ENCODE data around the gene ALDH3A2.
"Not testable (repeated sequence)": the region's sequence is repeated elsewhere in the genome, so short reads cannot be mapped to it uniquely, and the experiment has no call there.

The ALDH3A2 gene

DNA sequence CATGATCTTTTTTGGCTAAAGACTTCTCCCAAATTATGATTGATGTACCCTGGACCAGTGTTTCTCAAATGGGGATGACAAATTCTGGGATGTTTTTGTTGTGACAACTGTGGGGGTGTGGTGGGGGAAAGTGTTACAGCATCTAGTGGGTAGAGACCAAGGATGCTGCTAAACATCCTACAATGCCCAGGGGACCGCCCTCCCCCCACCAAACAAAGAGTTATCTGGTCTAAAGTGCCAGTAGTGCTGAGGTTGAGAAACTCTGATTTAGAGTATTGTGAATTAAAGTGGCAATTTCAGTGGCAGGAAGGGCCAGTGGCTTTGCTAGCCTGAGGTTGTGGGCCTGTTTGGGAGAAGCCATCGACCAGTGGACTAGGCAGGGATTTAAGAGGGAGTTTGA is 34.6 kb downstream of the ALDH3A2 start:
- DNase-seq: no peak

DNA sequence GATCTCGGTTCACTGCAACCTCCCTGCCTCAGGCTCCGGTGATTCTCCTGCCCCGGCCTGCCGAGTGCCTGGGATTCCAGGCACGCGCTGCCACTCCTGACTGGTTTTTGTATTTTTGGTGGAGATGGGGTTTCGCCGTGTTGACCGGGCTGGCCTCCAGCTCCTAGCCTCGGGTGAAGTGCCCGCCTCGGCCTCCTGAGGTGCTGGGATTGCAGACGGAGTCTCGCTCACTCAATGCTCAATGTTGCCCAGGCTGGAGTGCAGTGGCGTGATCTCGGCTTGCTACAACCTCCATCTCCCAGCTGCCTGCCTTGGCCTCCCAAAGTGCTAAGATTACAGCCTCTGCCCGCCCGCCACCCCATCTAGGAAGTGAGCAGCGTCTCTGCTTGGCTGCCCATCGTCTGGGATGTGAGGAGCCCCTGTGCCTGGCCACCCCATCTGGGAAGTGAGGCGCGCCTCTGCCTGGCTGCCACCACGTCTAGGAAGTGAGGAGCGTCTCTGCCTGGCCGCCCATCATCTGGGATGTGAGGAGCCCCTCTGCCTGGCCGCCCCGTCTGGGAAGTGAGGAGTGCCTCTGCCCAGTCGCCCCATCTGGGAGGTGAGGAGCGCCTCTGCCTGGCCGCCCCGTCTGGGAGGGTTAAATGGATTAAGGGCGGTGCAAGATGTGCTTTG is 36.5 kb downstream of the ALDH3A2 start:
- not testable (repeated sequence) for DNase-seq

DNA sequence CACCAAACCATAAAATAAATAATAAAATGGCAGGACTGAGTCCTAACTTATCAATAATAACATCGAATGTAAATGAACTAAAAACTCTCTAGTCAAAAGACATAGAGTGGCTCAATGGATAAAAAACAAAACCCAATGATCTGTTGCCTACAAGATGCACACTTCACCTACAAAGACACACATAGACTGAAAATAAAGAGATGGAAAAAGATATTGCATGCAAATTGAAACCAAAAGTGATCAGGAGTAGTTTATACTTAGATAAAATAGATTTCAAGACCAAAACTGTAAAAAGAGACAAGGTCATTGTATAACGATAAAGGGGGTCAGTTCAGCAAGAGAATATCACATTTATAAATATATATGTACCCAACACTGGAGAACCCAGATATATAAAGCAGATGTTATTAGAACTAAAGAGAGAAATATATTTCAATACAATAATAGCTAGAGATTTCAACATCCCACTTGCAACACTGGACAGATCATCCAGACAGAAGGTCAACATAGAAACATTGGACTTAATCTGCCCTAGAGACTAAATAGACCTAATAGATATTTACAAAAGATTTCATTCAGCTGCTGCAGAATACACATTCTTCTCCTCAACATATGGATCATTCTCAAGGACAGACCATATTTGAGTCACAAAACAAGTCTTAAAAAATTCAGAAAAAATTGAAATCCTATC is 38.0 kb downstream of the ALDH3A2 start:
- no peak for DNase-seq

DNA sequence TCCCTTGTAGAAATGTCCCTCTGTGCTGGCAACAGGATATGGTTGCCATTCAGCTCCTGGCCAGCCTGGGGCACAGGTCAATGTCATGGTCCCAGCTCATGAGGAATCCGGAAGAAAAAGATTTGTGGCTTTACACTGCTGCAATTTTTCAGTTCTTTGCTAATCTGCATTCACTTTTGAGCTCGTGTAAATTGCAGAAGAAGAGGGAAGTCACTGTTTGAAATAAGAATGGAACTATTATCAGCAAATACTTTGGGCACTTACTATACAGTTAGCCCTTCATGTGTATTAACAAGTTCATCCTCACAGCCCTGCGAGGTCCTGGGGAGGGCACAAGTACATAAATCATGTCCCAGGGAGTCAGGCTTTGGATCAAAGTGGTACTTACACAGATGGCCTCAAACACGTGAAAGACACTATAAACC is 53.7 kb downstream of the ALDH3A2 start:
- DNase-seq: no peak

DNA sequence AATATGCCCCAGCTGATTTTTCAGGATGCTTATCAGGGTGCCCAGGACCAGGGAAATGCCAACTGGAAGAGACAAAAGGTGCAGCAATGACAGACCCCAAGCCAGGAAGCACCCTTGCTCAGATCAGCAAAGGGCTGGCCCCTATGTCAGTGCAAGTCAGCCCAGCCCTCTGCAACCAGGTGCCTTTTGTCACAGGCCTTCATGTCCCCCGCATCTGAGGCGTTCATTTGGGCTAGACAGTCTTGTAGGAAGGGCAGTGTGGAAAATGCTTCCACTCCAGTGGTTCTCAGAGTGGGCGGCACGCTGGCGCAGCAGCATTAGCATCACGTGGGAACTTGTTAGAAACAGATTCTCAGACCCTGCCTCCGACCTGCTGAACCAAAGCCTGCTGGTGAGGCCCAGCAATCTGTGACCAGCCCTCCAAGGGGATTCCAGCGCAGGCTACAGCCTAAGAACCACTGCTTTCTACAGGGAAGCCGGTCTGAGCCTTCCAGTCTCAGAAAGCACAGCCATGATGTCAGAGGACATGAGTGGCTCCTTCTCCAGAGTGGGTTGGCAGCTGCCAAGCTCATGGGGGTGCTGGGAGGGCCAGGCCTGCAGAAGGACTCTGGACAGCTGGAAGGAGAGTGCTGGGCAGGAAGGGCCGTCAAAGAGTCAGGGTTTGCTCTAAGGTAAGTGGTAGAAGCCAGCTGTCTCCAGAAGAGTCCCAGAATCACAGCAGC is 54.7 kb downstream of the ALDH3A2 start:
- no peak for DNase-seq

DNA sequence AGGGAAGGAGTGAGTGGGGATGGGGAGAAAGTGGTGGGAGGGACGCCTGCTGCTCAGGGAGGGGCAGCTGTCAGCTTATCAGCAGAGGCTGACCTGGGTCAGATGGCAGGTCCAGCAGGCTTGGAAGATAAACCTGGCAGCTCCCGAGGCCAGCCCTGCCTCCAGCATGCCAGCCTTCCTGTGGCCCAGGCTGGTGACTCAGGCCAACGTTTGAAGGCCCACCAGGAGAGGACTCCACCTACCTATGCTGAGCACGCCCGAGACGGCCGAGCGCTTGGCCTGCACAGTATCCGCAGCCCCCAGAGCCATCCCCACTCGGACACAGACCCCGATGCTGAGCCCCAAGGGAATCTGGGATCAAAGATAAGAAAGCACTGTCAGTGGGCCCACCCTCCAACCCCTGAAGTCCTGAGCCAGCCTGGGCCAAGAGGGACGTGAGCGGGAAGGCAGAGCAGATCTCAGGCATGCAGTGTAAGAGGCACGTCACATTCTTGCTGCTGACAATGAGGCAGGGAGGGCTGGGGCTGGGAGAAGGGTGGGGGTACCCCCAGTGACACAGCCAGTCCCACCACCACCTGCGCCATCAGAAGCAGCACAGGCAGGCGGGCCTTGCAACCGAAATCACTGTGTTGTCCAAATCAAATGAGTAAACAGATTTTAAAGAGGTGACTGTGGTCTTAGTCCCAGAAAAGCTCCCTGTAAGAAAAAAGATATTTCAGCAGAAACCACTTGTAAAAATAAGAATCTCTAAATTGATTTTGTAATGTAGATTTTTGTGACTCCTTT is 55.5 kb downstream of the ALDH3A2 start:
- DNase-seq: no peak

DNA sequence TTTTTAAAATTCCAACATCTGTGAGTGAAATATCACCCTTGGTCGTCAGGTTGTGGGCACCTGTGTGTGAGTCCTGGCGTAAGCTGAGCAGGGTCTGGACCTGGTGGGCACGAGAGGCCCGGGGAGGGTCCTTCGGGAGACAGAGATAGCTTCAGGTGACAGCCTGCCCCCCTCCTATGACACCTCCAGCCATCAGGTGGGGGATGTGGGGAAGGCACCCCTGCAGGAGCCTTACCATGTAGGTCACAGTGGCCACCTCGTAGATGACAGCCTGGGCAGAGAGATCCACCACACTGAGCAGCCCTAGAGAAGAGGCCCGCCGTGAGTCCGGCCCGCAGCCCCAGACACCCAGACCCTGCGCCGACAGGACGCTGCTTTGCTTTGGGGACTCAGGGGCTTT is 56.6 kb downstream of the ALDH3A2 start:
- DNase-seq: no peak

DNA sequence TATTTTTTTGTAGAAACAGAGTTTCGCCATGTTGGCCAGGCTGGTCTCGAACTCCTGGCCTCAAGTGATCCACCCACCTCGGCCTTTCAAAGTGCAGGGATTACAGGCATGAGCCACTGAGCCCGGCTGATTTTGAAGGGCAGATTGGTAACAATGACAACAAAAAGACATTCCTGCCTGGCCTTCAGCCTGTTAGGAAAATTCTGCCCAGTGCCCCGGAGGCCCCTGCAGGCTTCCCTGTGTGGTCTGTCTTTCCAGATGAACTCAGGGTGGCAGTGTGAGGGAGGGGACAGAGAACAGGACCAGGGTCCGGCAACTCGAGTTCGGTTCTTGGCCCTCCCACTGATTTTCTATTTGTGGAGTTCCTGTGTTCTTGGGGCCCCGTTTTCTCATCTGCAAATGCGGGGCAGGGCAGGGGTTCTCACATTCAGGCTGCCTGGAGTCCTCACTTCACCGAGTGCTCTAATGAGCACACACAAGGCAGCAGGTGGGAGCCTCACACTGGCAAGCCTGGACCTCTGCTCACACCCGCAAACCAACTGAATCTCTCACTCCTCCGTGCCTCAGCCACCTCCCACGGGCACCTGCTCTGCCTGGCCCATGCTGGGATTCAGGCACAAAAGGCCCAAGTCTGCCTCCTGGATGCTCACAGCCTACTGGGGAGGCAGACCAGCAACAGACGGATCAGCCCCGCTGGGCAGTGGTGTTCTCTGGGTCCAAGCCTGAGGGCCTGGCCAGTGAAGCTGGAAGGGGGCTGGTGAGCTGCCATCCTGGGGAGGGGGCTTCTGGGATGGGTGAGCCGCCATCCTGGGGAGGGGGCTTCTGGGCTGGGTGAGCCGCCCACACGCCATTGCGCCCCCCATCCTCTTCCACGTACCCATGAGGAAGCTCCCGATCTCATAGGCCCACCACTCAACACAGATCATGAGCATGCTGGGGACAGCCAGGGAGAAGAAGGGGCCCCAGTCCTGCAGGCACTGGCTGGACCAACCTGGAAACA is 57.5 kb downstream of the ALDH3A2 start:
- no peak for DNase-seq

DNA sequence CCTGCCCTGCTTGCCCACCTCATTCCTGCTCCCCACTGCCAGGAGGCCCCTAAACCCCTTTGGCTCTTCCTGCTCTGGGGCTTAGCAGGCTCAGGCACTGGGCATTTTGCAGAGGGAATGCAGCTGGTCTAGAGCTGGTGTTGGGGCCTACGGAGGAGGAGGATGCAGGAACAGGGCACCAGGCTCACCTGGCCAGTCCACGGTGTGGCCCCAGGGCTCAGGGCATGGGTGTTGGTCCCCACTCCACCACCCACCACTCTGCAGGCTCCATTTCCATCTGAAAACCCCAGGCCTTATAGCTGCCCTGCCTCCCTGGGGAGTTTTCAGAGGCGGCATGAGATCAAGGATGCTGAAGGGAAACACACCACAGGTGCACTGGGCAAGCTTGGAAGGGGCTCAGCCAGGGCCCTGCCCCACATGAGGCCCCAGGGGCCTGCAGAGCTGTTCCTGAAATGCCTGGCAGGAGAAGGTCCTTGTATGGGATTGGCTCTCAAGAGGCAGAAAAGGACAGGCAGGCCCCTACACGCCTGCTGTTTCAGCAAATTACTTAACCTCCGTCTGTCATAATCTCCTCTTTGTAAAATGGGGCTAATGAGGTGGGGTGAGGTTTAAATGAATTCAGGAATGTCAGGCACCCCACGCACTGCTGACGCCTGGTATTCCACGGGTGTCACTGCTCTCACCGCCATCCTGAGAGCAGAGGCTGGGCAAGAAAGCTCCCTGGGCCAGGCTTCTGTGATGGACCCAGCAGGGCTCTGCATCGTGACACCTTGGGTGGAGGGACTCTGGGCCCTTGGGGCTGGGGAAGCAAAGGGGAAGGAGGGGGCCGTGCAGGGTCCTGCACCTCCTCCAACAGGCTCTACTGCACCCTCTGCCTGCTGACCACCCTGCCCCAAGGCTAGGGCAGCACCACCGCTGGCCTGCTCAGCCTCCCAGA is 58.5 kb downstream of the ALDH3A2 start:
- no peak for DNase-seq

DNA sequence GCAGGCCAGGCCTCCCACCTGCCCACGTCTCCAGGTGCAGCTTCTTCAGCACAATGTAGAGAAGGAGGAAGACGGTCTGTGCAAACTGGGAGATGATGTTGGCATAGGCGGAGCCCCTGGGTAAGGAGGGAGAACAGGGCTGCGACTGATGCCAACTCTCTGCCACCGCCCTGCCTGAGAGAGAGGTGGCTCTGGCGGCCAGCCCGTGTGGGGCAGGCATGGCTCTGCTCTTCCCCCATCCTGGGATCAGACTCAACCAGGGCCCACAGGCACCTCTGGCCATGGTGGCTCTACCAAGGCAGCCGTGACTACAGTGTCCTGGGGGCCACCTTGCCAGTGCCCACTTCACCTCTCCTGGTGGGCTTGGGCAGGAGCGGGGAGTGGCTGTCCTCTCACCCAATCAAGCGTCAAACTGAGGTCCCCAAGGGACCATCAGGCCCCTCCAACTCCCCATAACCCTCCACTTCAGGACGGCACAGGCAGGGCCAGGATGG is 59.2 kb downstream of the ALDH3A2 start:
- DNase-seq: no peak

DNA sequence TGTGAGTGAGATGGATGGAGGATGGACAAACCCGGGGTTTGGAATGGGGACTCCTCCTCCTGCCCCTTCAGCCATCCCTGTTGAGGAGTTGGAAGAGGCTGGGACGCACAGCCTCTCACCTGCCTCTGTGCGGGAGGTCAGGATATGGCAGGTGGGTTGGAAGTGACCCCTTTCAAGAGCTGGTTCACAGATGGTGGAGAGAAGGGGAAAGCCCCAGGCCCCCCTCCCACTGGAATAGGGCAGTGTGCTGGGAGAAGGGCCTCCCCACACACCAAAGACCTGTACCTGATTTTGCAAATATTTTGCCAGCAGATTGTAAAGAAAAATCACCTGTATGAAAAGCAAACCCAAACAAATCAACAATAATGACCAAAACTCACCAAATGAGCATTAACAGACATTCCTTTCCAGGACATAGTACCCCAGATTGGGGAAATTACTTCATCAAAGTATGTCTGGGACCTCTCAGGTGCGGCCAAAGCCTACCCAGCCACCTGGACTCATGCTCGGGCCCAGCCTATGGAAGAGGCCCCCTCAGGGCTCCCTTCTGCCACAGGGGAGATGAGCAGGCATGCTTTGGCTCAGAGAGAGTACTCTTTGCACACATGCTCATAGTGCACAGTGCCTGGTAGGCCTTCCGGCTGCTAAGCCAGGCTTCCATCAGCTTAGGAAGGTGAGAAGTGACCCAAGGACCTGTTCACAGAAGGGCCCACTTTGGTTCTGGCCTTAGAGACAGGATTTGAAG is 60.1 kb downstream of the ALDH3A2 start:
- DNase-seq: no peak

DNA sequence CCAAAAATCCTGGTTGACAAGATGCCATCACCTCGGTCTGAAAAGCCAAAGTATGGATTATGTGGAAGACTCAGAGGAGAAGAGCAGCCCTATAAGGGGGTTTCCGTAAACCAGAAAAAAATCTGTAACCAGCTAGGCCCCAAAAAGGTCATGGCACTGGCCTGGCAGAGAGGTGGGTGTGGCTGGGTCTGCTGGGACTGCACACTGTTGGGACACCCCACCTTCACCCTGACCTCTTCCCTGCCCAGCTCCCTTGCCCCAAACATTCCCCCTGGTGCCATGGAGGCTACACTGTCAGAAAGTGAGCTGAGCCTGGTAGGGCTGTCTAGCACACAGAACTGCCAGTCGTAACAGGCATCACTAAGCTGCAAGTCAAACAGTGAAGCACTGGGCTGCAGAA is 61.3 kb downstream of the ALDH3A2 start:
- no peak for DNase-seq

DNA sequence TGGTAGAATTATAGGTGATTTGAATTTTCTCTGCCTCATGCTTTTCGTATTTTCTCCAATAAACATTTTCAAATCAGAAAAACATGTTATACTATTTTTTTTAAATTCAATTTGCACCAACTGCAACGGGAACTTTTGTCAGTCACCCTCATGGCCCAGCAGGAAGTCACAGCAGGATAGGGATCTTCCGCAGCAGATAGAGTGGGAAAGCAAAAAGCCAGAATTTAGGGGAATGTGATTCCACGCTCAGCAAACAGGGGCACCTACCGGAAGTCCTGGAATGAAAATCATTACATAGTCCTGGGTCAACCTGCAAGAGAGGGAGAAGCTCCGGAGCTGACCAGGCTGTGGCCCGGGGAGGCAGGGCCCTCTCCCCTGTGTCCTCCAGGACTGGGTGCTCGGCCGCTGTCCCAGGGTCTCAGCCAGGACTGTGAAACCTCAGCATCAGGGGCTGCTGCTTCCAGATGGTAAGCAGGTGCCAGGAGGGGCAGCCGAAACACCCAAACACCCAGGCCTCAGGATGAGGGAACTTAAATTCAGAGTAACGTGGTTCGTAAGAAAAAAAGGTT is 64.0 kb downstream of the ALDH3A2 start:
- DNase-seq: no peak

DNA sequence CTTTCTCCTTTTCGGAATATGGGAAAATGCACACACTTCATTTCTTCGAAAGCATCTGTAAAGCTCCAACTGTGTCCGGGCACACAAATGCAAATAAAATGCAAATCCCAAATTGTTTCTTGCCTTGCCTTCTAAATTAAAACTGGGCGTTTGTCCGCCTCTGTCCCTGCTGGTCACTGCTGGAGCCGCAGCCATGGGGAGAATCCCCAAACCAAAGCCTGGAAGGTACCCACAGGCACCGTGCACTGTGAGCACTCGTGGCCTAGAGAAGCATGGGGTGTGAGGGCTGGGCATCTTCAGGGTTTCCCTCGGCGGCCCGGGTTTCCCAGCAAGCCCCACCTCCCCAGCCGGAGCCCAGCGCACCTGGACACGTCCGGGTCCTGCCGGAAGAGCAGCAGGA is 64.9 kb downstream of the ALDH3A2 start:
- DNase-seq: no peak

DNA sequence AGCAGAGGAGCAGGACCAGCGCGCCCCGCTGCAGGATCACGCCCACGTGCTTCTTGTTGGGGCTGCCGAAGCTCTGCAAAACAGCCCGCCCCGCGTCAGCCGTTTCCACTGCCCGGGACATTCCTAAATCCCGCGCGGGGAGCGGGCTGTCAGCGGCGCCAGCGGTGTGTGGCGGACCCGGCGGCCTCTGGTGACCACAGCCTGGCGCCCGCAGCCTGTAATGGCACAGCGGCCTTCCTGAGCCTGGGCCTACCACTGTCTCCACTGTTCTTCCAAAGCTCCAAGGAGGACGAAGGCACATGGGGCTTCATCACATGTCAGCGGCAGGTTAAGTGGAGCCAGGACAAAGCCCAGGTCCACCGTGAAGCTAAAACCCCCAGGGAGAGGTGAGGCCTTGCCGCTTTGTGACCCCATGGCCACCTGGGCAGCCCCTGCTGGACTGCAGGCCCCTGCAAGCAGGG is 65.4 kb downstream of the ALDH3A2 start:
- DNase-seq: no peak

DNA sequence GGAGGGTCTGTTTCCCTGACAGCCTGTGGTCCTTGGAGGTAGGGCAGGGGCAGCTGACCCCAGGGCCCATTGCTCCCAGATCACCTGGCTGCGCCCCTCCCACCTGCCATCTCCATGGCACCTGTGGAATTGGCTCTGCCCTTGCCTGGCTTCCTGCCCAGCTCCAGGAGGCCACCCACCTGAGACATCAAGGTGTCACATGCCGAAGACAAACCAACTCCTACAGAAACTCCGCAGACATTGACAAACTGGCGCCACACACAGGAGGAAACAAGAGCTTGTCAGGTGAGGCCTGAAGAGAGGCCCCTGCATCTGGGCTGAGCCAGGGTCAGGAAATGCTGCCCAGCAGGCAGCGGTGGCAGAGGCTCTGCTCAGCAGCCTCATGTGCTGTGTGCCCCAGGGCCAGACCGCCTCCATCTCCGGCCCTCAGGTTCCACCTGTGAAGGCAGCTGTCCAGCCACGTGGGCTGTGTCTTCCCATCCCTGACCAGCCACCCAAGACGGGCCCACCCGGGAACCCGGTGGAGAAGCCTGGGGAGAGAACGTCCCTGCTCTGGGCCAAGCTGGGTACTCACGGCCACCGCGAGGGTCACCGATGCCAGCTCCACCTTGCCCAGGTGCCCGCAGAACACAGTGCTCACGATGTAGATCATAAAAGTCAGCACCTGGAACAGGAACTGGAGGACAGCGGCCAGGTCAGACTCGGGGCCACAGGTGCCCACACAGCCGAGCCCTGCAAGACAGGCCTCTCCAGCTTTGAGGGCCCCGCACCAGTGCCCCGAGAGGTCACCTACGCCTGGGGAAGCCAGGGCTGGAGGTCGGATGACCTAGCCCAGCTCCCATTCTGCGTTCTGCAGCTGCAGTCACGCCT is 66.2 kb downstream of the ALDH3A2 start:
- no peak for DNase-seq

DNA sequence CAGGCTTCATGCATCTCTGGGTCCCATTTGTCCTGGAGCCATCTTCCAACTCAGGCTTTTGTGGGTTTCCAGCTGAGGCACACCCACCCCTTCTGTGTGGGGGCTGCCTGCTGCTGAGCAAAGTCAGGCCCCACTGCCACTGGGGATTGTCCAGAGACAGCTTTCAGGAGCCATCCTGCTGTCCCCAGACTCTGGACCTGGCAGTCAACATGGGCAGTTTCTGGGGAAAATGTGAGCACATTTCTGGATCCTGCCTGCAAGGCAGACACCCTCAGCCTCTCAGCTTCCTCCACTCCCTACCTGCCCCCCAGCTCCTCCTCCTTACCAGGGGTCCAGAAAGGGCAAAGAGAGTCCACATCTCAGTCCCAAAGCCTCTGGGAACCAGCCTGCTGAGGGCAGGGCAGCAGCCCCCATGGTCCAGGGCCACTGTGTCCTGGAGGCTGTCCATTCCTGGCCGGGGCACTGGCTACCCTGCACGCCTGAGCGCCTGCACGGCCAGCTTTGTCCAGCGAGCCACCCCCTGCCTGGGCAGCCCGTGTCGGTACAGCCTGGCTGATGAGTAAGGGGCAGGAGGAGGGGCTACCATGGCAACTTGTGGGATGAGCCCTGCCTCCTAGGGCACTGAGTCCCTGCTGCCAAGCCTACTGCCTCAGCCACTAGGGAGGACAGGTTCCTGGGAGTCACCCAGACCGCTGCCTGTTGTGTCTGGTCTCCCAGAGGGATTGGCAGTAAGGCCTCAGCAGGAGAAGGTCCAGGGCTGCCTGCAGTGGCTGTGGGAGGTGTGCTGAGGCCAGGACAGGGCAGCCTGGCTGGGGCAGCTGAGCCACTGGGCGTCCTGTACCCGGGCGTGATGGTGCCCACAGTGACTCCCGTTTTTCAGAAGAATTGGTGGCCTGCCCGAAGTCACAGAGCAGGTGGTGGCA is 67.8 kb downstream of the ALDH3A2 start, which contains the start of gene SLC47A2:
TSS of gene SLC47A2 (minus strand) at position 477 of the 923 bp plus-strand sequence. CDS start at position 448, 29 bp downstream.
- no peak for DNase-seq

All from activated naive CD4-positive, alpha-beta T cell (primary cell).